Peyer's patch (tissue), 4 donors: ENCODE measurements around the gene UBE2D3. TPM values are rescaled to one million over a fixed set of nuclear protein-coding genes. Genes with fewer than 3 reads are reported as not detected.

ENCODE experiments used
- DNase-seq, 3 donors: peaks; one replicate each; pipeline ENCODE4 v3.0.0-alpha.2; 2017 to 2019
- H3K27ac ChIP-seq, 4 donors: fragments of 200-600 bp; sonication (generic); one replicate each; pipeline ENCODE4 v1.5.1; 2016 to 2019
- H3K27me3 ChIP-seq, 2 donors: fragments of 200-600 bp; sonication (generic); one replicate each; pipeline ENCODE4 v1.5.1; 2019
- H3K36me3 ChIP-seq, 3 donors: fragments of 200-600 bp; sonication (generic); one replicate each; pipeline ENCODE4 v1.5.1; 2016 to 2019
- H3K4me1 ChIP-seq, 4 donors: fragments of 200-600 bp; sonication (generic); one replicate each; pipeline ENCODE4 v1.5.1; 2016 to 2019
- H3K4me3 ChIP-seq, 4 donors: fragments of 200-600 bp; sonication (generic); 1 replicate in 3 of 4; 2 replicates in 1 of 4; pipeline ENCODE4 v1.5.1; 2016 to 2019; ENCODE audit warnings: mild to moderate bottlenecking in 1 of 4
- H3K9me3 ChIP-seq, 4 donors: fragments of 200-600 bp; sonication (generic); one replicate each; pipeline ENCODE4 v1.5.1; 2016 to 2019; ENCODE audit warnings: mild to moderate bottlenecking in 1 of 4
- CTCF ChIP-seq, 6 experiments: fragments of 450-650 bp in 4 of 6; fragments of 200-600 bp in 2 of 6; sonication (generic) in 1 of 6; IDR thresholded peaks; one replicate each; pipeline ENCODE4 v1.5.1; 2017 to 2019; ENCODE audit warnings: antibody characterized with exemption in 6 of 6, mild to moderate bottlenecking in 3 of 6, moderate library complexity in 1 of 6
- POLR2A ChIP-seq, 2 donors: fragments of 450-650 bp; IDR thresholded peaks; one replicate each; pipeline ENCODE4 v1.5.1; 2017; ENCODE audit warnings: antibody characterized with exemption in 2 of 2, mild to moderate bottlenecking in 2 of 2, moderate library complexity in 2 of 2
- total RNA-seq, 4 donors: library from RNA; depleted of rRNA; stranded (reverse); fragments of >200 nt; gene quantifications; one replicate each; pipeline ENCODE4 v1.1.0, GENCODE V29; 2016

Gene UBE2D3
- total RNA-seq, 4 donors from 2014 or later: 240 to 373 (median 308) TPM

GRCh38 chr4:102817021-102817605 is 10.2 kb downstream of the UBE2D3 start:
- no peak overlapping the region for H3K4me3 ChIP-seq
- DNase-seq: no peak
- no peak overlapping the region for H3K27ac ChIP-seq
- no peaks in the 10 kb centered on the region for H3K27me3 ChIP-seq
- H3K4me1 ChIP-seq: peaks cover 0 to 55% (median 30%) of the 10 kb centered on the region in 4 donors
- TF ChIP-seq POLR2A (IDR thresholded peaks at IDR 0.05) (no peak), CTCF (IDR thresholded peaks at IDR 0.05) (no peak)
- H3K9me3 ChIP-seq: no peaks in the 10 kb centered on the region
- peaks cover 0 to 5% (median 0%) of the 10 kb centered on the region in 3 donors for H3K36me3 ChIP-seq

- H3K4me1 ChIP-seq: peaks cover 0 to 51% (median 25%) of the 10 kb centered on the region in 4 donors
- H3K27ac ChIP-seq: no peak overlapping the region
- peaks cover 0 to 5% (median 0%) of the 10 kb centered on the region in 3 donors for H3K36me3 ChIP-seq
- DNase-seq: no peak
- no peak overlapping the region for H3K4me3 ChIP-seq
- TF ChIP-seq CTCF (IDR thresholded peaks at IDR 0.05): no peak
- no peak for TF ChIP-seq POLR2A (IDR thresholded peaks at IDR 0.05)
- no peaks in the 10 kb centered on the region for H3K27me3 ChIP-seq
- H3K9me3 ChIP-seq: no peaks in the 10 kb centered on the region
These were observed 11.4 kb downstream of the UBE2D3 start for GRCh38 chr4:102815981-102816380.

- H3K36me3 ChIP-seq: peaks cover 0 to 41% (median 0%) of the 10 kb centered on the region in 3 donors
- TF ChIP-seq POLR2A (IDR thresholded peaks at IDR 0.05) (no peak), CTCF (IDR thresholded peaks at IDR 0.05) (no peak)
- no peak overlapping the region for H3K4me3 ChIP-seq
- DNase-seq: no peak
- H3K27me3 ChIP-seq: no peaks in the 10 kb centered on the region
- no peaks in the 10 kb centered on the region for H3K9me3 ChIP-seq
- no peak overlapping the region for H3K27ac ChIP-seq
- peaks cover 0 to 17% (median 1%) of the 10 kb centered on the region in 4 donors for H3K4me1 ChIP-seq
These were observed 17.7 kb downstream of the UBE2D3 start for GRCh38 chr4:102809691-102810090.

- H3K36me3 ChIP-seq: peaks cover 0 to 43% (median 0%) of the 10 kb centered on the region in 3 donors
- no peaks in the 10 kb centered on the region for H3K27me3 ChIP-seq
- no peak overlapping the region for H3K27ac ChIP-seq
- H3K4me3 ChIP-seq: no peak overlapping the region
- no peak for TF ChIP-seq POLR2A (IDR thresholded peaks at IDR 0.05)
- no peak for TF ChIP-seq CTCF (IDR thresholded peaks at IDR 0.05)
- H3K4me1 ChIP-seq: peaks cover 0 to 17% (median 0%) of the 10 kb centered on the region in 4 donors
- H3K9me3 ChIP-seq: no peaks in the 10 kb centered on the region
- no peak for DNase-seq
These were observed 18.2 kb downstream of the UBE2D3 start for GRCh38 chr4:102809190-102809589.

- DNase-seq: no peak
- H3K4me3 ChIP-seq: no peak overlapping the region
- no peaks in the 10 kb centered on the region for H3K27me3 ChIP-seq
- no peaks in the 10 kb centered on the region for H3K9me3 ChIP-seq
- TF ChIP-seq CTCF (IDR thresholded peaks at IDR 0.05) (no peak), POLR2A (IDR thresholded peaks at IDR 0.05) (no peak)
- peaks cover 0 to 48% (median 0%) of the 10 kb centered on the region in 3 donors for H3K36me3 ChIP-seq
- H3K4me1 ChIP-seq: peaks cover 0 to 17% (median 0%) of the 10 kb centered on the region in 4 donors
- H3K27ac ChIP-seq: no peak overlapping the region
These were observed 19.3 kb downstream of the UBE2D3 start for GRCh38 chr4:102808009-102808408.
